Measurements from ENCODE around the gene NF2. TPM values are rescaled to one million over a fixed set of nuclear protein-coding genes. Genes with fewer than 3 reads are reported as not detected.

The NF2 gene
- total RNA-seq, 4 donors from 2014 or later, result 26.6 to 35.2 (median 32.9) TPM

GRCh38 chr22:29632672-29633071 lies 29.2 kb downstream of the NF2 start:
- DNase-seq (ENCODE audit: low spot score) (no peak), ATAC-seq (ENCODE audit: low FRiP score) (no peak)
- TF ChIP-seq CTCF (IDR thresholded peaks at IDR 0.05), result no peak

- ATAC-seq (ENCODE audit: low FRiP score), result no peak
- no peak for DNase-seq (ENCODE audit: low spot score)
- no peak for TF ChIP-seq CTCF (IDR thresholded peaks at IDR 0.05)
Observed at GRCh38 chr22:29633514-29634312, 30.3 kb downstream of the NF2 start.

DNA sequence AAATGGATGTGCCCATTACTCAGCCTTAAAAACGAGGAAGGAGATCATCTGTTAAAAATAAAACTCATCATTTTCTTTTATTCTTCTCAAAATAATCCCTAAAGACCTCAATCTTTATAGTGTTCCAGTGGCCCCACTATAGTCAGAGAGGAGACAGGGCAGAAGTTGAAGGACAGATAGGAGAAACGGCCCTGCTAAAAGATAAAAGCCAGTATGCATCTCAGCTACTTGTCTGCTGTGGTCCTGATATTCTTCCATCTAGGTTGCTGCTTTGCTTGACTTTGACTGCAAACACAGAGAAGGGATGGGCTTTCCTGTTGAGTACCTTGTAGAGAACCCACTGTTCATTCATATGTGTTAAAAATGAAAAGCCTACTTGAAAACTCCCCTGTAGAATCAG lies 31.4 kb downstream of the NF2 start:
- DNase-seq (ENCODE audit: low spot score) (no peak), ATAC-seq (ENCODE audit: low FRiP score) (no peak)
- no peak for TF ChIP-seq CTCF (IDR thresholded peaks at IDR 0.05)

DNA sequence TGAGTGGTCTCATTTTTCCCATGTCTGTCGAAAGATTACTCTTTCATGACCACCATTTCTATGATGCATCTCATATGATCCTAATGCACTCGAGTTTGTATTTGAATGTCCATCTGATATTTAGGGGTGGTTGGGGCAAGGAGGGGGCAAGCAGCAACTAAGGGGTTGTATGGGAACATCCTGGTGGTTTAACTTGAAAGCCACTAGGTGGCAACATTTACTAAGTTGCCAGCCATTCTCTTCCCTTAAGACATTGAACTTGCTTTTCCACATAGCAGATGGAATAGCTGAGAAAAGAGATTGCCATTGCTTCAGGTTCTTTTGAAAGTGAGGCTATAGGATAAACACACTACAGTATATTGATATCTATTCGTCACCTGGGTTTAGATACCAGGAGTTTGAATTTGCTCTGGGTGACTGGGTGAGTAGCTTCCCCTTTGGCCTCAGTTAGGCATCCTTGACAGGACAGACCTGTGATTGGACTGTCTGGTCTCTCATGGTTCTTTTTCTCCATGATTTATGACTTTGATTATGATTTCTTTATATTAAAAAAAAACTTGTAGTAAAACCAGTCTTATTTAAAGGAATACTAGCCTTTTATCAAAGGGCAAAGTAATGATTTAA lies 32.4 kb downstream of the NF2 start:
- no peak for TF ChIP-seq CTCF (IDR thresholded peaks at IDR 0.05)
- DNase-seq (ENCODE audit: low spot score), result no peak
- ATAC-seq (ENCODE audit: low FRiP score), result no peak

GRCh38 chr22:29636751-29637150 lies 33.3 kb downstream of the NF2 start:
- TF ChIP-seq CTCF (IDR thresholded peaks at IDR 0.05), result no peak
- ATAC-seq (ENCODE audit: low FRiP score) (no peak), DNase-seq (ENCODE audit: low spot score) (no peak)

DNA sequence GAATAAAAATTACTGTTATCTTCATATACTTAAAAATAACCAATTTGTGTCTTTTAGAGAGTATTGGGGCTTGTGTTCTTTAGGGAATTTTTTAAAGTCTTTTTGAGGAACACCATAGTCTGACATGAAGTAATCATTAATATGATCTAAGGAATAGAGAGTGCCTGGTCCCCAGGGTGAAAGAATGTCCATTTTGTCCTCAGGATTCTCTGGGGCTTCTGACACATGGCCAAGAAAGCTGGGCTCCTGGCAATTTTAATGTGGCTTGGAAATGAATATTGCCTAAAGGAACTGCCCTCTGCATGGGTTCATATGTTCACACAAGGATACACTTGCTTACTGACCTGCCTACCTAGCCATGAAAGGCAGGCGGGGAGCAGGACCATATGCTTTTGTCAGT lies 33.7 kb downstream of the NF2 start:
- DNase-seq (ENCODE audit: low spot score) (no peak), ATAC-seq (ENCODE audit: low FRiP score) (no peak)
- no peak for TF ChIP-seq CTCF (IDR thresholded peaks at IDR 0.05)

GRCh38 chr22:29638678-29639077 lies 35.2 kb downstream of the NF2 start:
- DNase-seq (ENCODE audit: low spot score), result no peak
- no peak for TF ChIP-seq CTCF (IDR thresholded peaks at IDR 0.05)
- ATAC-seq (ENCODE audit: low FRiP score), result no peak

Data from omental fat pad (tissue), 4 donors.